ENCODE results near the gene B3GAT3. TPM values are rescaled to one million over a fixed set of nuclear protein-coding genes. Genes with fewer than 3 reads are reported as not detected.

Gene B3GAT3
- total and polyA plus RNA-seq, 2 experiments from 2014 or later = 46.4 to 64.9 TPM

- Histone ChIP-seq H3K36me3 (peaks cover 68% of the 10 kb centered on the region), H3K27ac (no peak overlapping the region), H3K27me3 (no peaks in the 10 kb centered on the region), H3K4me1 (ENCODE audit: low read depth) (peaks cover 6% of the 10 kb centered on the region), H3K4me3 (no peak overlapping the region), H3K9me3 (ENCODE audit: low read depth) (no peaks in the 10 kb centered on the region)
- no peak for TF ChIP-seq CTCF (IDR thresholded peaks at IDR 0.05; ENCODE audit: low read depth, low read length)
- DNase-seq (ENCODE audit: low read depth in 1 of 2, low spot score in 1 of 2) = no peak
These were observed 52.2 kb downstream of the B3GAT3 start for GRCh38 chr11:62569611-62570010.

- Histone ChIP-seq H3K9me3 (ENCODE audit: low read depth) (no peaks in the 10 kb centered on the region), H3K27ac (no peak overlapping the region), H3K4me1 (ENCODE audit: low read depth) (peaks cover 2% of the 10 kb centered on the region), H3K36me3 (peaks cover 82% of the 10 kb centered on the region), H3K4me3 (no peak overlapping the region), H3K27me3 (no peaks in the 10 kb centered on the region)
- no peak for TF ChIP-seq CTCF (IDR thresholded peaks at IDR 0.05; ENCODE audit: low read depth, low read length)
- DNase-seq (ENCODE audit: low read depth in 1 of 2, low spot score in 1 of 2) = no peak
These were observed 54.7 kb downstream of the B3GAT3 start for GRCh38 chr11:62567018-62567633.

GRCh38 chr11:62566247-62566646, 55.5 kb downstream of the B3GAT3 start:
- TF ChIP-seq CTCF (IDR thresholded peaks at IDR 0.05; ENCODE audit: low read depth, low read length) = no peak
- Histone ChIP-seq H3K27me3 (no peaks in the 10 kb centered on the region), H3K9me3 (ENCODE audit: low read depth) (no peaks in the 10 kb centered on the region), H3K4me3 (no peak overlapping the region), H3K27ac (no peak overlapping the region), H3K4me1 (ENCODE audit: low read depth) (peaks cover 8% of the 10 kb centered on the region), H3K36me3 (peaks cover 76% of the 10 kb centered on the region)
- DNase-seq (ENCODE audit: low read depth in 1 of 2, low spot score in 1 of 2) = no peak

Other genes starting within 250 kb of the B3GAT3 start
- not detected in 2 replicates for gene SCGB1A1, start 203.0 kb downstream of the B3GAT3 start, total RNA-seq
- not detected in 2 replicates for gene SCGB1A1, start 203.0 kb downstream of the B3GAT3 start, polyA plus RNA-seq
- 50.1 and 77.1 TPM in 2 replicates for gene AHNAK, start 75.2 kb downstream of the B3GAT3 start, total RNA-seq
- gene AHNAK, start 75.2 kb downstream of the B3GAT3 start, polyA plus RNA-seq = 10.9 and 13.4 TPM in 2 replicates
- 1,990 and 2,091 TPM in 2 replicates for gene EEF1G, start 48.1 kb downstream of the B3GAT3 start, total RNA-seq
- gene EEF1G, start 48.1 kb downstream of the B3GAT3 start, polyA plus RNA-seq = 769 and 853 TPM in 2 replicates
- gene TUT1, start 30.5 kb downstream of the B3GAT3 start, total RNA-seq = 14.9 and 29.1 TPM in 2 replicates
- 18.7 and 32.1 TPM in 2 replicates for gene TUT1, start 30.5 kb downstream of the B3GAT3 start, polyA plus RNA-seq
- gene MTA2, start 20.1 kb downstream of the B3GAT3 start, total RNA-seq = 101 and 108 TPM in 2 replicates
- gene MTA2, start 20.1 kb downstream of the B3GAT3 start, polyA plus RNA-seq = 22.9 and 31.9 TPM in 2 replicates
- 21.1 and 42.8 TPM in 2 replicates for gene EML3, start 9.2 kb downstream of the B3GAT3 start, total RNA-seq
- gene EML3, start 9.2 kb downstream of the B3GAT3 start, polyA plus RNA-seq = 32.0 and 38.4 TPM in 2 replicates
- 3.3 and 3.5 TPM in 2 replicates for gene ROM1, start 8.7 kb downstream of the B3GAT3 start, total RNA-seq
- gene ROM1, start 8.7 kb downstream of the B3GAT3 start, polyA plus RNA-seq = 6.9 and 7.9 TPM in 2 replicates
- gene GANAB, start 24.6 kb upstream of the B3GAT3 start, total RNA-seq = 110 TPM in 2 replicates
- 143 and 151 TPM in 2 replicates for gene GANAB, start 24.6 kb upstream of the B3GAT3 start, polyA plus RNA-seq
- 33.9 and 36.3 TPM in 2 replicates for gene INTS5, start 31.3 kb upstream of the B3GAT3 start, total RNA-seq
- gene INTS5, start 31.3 kb upstream of the B3GAT3 start, polyA plus RNA-seq = 32.2 and 40.1 TPM in 2 replicates
- gene C11orf98, start 43.2 kb upstream of the B3GAT3 start, total RNA-seq = 136 and 141 TPM in 2 replicates
- gene C11orf98, start 43.2 kb upstream of the B3GAT3 start, polyA plus RNA-seq = 115 and 136 TPM in 2 replicates
- 3.8 and 11.0 TPM in 2 replicates for gene CSKMT, start 43.3 kb upstream of the B3GAT3 start, total RNA-seq
- 14.1 and 25.1 TPM in 2 replicates for gene CSKMT, start 43.3 kb upstream of the B3GAT3 start, polyA plus RNA-seq
- gene UQCC3, start 49.7 kb upstream of the B3GAT3 start, total RNA-seq = 13.0 and 18.8 TPM in 2 replicates
- gene UQCC3, start 49.7 kb upstream of the B3GAT3 start, polyA plus RNA-seq = 32.3 and 33.5 TPM in 2 replicates
- 11.1 and 11.6 TPM in 2 replicates for gene LBHD1, start 50.3 kb upstream of the B3GAT3 start, total RNA-seq
- 10.1 and 11.7 TPM in 2 replicates for gene LBHD1, start 50.3 kb upstream of the B3GAT3 start, polyA plus RNA-seq
- 235 and 302 TPM in 2 replicates for gene UBXN1, start 57.1 kb upstream of the B3GAT3 start, total RNA-seq
- gene UBXN1, start 57.1 kb upstream of the B3GAT3 start, polyA plus RNA-seq = 109 and 111 TPM in 2 replicates
- gene LRRN4CL, start 67.5 kb upstream of the B3GAT3 start, total RNA-seq = 0.81 and 1.9 TPM in 2 replicates
- 0.24 TPM in 1 of 2 replicates, not detected in the other for gene LRRN4CL, start 67.5 kb upstream of the B3GAT3 start, polyA plus RNA-seq
- gene BSCL2, start 85.4 kb upstream of the B3GAT3 start, total RNA-seq = 70.3 and 73.8 TPM in 2 replicates
- gene BSCL2, start 85.4 kb upstream of the B3GAT3 start, polyA plus RNA-seq = 73.7 and 79.2 TPM in 2 replicates
- gene GNG3, start 85.7 kb upstream of the B3GAT3 start, total RNA-seq = 0.67 TPM in 1 of 2 replicates, not detected in the other
- gene GNG3, start 85.7 kb upstream of the B3GAT3 start, polyA plus RNA-seq = 2.6 and 3.0 TPM in 2 replicates
- gene HNRNPUL2, start 105.5 kb upstream of the B3GAT3 start, total RNA-seq = 13.7 and 20.0 TPM in 2 replicates
- gene HNRNPUL2, start 105.5 kb upstream of the B3GAT3 start, polyA plus RNA-seq = 2.9 and 3.2 TPM in 2 replicates
- gene TTC9C, start 106.5 kb upstream of the B3GAT3 start, total RNA-seq = 36.3 and 37.3 TPM in 2 replicates
- gene TTC9C, start 106.5 kb upstream of the B3GAT3 start, polyA plus RNA-seq = 39.0 and 45.1 TPM in 2 replicates
- 12.5 and 14.3 TPM in 2 replicates for gene ZBTB3, start 132.2 kb upstream of the B3GAT3 start, total RNA-seq
- 10.4 and 10.8 TPM in 2 replicates for gene ZBTB3, start 132.2 kb upstream of the B3GAT3 start, polyA plus RNA-seq
- 67.2 and 101 TPM in 2 replicates for gene POLR2G, start 139.6 kb upstream of the B3GAT3 start, total RNA-seq
- 195 and 219 TPM in 2 replicates for gene POLR2G, start 139.6 kb upstream of the B3GAT3 start, polyA plus RNA-seq
- gene TAF6L, start 149.4 kb upstream of the B3GAT3 start, total RNA-seq = 33.1 and 38.8 TPM in 2 replicates
- 46.3 and 56.3 TPM in 2 replicates for gene TAF6L, start 149.4 kb upstream of the B3GAT3 start, polyA plus RNA-seq
- 34.2 and 55.2 TPM in 2 replicates for gene TMEM179B, start 165.4 kb upstream of the B3GAT3 start, total RNA-seq
- 78.6 and 81.8 TPM in 2 replicates for gene TMEM179B, start 165.4 kb upstream of the B3GAT3 start, polyA plus RNA-seq
- gene TMEM223, start 170.0 kb upstream of the B3GAT3 start, total RNA-seq = 87.1 and 88.9 TPM in 2 replicates
- 92.4 and 102 TPM in 2 replicates for gene TMEM223, start 170.0 kb upstream of the B3GAT3 start, polyA plus RNA-seq
- gene NXF1, start 183.5 kb upstream of the B3GAT3 start, total RNA-seq = 52.8 and 60.7 TPM in 2 replicates
- gene NXF1, start 183.5 kb upstream of the B3GAT3 start, polyA plus RNA-seq = 96.7 and 127 TPM in 2 replicates
- 38.5 and 45.2 TPM in 2 replicates for gene STX5, start 210.1 kb upstream of the B3GAT3 start, total RNA-seq
- gene STX5, start 210.1 kb upstream of the B3GAT3 start, polyA plus RNA-seq = 49.4 and 53.6 TPM in 2 replicates
- not detected in 2 replicates for gene TEX54, start 210.9 kb upstream of the B3GAT3 start, total RNA-seq
- gene TEX54, start 210.9 kb upstream of the B3GAT3 start, polyA plus RNA-seq = 3.0 and 4.8 TPM in 2 replicates
- gene WDR74, start 217.6 kb upstream of the B3GAT3 start, total RNA-seq = 47.4 and 63.3 TPM in 2 replicates
- 42.1 and 52.8 TPM in 2 replicates for gene WDR74, start 217.6 kb upstream of the B3GAT3 start, polyA plus RNA-seq